Measurements from ENCODE around the gene PDIA5.

Gene PDIA5

DNA sequence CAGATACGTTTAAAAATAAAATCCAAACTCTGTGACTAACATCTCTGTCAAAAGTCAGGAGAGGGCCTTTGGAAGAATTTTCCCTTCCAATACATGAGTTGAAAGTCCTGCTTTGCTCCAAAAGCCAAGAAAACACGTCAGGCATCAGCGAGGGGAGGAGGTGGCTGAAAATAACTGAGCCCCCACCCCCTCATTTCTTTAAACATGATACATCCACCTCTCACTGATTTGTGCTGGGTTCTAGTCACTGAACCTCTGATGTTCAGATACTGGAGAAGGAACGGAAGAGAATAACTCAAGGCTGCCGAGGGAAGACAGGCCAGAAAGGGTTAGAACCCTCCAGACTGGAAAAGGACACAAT lies 29.8 kb upstream of the PDIA5 start:
- TF ChIP-seq, protein P1, sequence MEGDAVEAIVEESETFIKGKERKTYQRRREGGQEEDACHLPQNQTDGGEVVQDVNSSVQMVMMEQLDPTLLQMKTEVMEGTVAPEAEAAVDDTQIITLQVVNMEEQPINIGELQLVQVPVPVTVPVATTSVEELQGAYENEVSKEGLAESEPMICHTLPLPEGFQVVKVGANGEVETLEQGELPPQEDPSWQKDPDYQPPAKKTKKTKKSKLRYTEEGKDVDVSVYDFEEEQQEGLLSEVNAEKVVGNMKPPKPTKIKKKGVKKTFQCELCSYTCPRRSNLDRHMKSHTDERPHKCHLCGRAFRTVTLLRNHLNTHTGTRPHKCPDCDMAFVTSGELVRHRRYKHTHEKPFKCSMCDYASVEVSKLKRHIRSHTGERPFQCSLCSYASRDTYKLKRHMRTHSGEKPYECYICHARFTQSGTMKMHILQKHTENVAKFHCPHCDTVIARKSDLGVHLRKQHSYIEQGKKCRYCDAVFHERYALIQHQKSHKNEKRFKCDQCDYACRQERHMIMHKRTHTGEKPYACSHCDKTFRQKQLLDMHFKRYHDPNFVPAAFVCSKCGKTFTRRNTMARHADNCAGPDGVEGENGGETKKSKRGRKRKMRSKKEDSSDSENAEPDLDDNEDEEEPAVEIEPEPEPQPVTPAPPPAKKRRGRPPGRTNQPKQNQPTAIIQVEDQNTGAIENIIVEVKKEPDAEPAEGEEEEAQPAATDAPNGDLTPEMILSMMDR (IDR thresholded peaks at IDR 0.05; ENCODE audit: unreplicated experiment in 3 of 3) = no peak
- H3K4me1 Mint-ChIP-seq = peaks cover 3% of the 10 kb centered on the region
- H3K4me3 Mint-ChIP-seq = no peak overlapping the region
- H3K27me3 Mint-ChIP-seq (ENCODE audit: low read depth) = peaks cover 8% of the 10 kb centered on the region
- no peak overlapping the region for H3K27ac Mint-ChIP-seq
- H3K36me3 Mint-ChIP-seq (ENCODE audit: low read depth) = no peaks in the 10 kb centered on the region
- no peaks in the 10 kb centered on the region for H3K9me3 Mint-ChIP-seq

DNA sequence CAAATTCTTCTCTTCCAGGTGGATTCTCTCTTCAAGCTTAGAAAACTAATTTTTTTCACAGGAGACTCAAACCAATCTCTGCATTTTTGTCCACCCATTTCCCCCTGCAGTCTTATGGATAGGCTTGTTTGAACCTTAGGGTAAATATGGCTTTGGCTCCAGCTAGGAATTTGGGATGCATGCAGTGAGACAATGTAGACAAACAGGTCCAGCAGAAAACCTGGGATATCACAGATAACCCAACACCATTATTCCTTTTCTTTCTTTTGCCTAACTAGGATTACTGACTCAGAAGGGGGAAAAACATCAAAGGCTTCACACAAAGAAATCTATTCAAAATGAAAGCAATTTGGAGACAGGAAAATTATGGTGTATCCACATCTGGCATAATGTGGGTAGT lies 28.1 kb upstream of the PDIA5 start:
- TF ChIP-seq, protein P1 (IDR thresholded peaks at IDR 0.05; ENCODE audit: unreplicated experiment in 3 of 3) = no peak
- Mint-ChIP-seq H3K27me3 (ENCODE audit: low read depth) (peaks cover 8% of the 10 kb centered on the region), H3K36me3 (ENCODE audit: low read depth) (no peaks in the 10 kb centered on the region), H3K9me3 (no peaks in the 10 kb centered on the region), H3K27ac (no peak overlapping the region), H3K4me3 (no peak overlapping the region), H3K4me1 (peaks cover 3% of the 10 kb centered on the region)

DNA sequence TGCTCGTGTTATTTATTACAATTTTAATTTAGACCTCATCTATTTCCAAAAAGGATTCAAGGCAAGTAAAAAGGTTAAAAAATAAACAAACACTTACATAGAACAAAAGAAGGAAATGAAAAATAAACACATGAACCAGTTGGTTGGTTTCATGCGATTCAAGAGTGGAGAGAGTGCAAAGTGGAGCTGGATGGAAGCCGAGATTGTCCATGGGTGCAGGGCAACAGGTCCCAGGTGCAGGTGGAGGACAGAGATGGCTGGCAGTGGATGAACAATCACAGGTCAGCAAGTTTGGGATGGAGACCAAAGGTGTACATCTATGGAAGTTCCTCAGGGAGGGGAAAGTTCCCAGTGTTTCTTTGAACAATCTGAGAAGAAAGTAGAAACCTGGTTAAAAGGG lies 27.6 kb upstream of the PDIA5 start:
- Mint-ChIP-seq H3K27me3 (ENCODE audit: low read depth) (peaks cover 8% of the 10 kb centered on the region), H3K4me3 (no peak overlapping the region), H3K36me3 (ENCODE audit: low read depth) (no peaks in the 10 kb centered on the region), H3K27ac (no peak overlapping the region), H3K9me3 (no peaks in the 10 kb centered on the region), H3K4me1 (peaks cover 3% of the 10 kb centered on the region)
- TF ChIP-seq, protein P1 (IDR thresholded peaks at IDR 0.05; ENCODE audit: unreplicated experiment in 3 of 3) = no peak

DNA sequence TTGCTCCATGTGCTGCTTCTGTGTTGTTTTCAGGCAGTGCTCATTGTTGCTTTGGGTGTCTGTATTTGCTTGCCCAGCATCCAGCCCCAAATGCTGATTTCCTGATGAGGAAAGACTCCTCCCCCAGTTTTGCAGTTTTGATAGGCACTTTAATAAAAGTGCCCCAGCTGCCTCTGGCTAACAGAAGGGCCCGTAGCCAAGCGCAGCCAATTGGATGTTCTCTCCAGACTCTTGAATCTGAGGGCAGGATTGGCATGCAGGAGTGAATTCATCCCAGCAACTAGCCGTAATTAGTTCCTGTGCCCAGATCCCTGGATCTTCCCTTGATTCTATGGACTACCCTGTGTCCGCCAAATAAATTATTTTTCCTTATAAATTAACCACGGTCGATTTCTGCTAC lies 24.4 kb upstream of the PDIA5 start:
- TF ChIP-seq, protein P1 (IDR thresholded peaks at IDR 0.05; ENCODE audit: unreplicated experiment in 3 of 3) = no peak
- no peak overlapping the region for H3K4me3 Mint-ChIP-seq
- H3K27me3 Mint-ChIP-seq (ENCODE audit: low read depth) = peaks cover 10% of the 10 kb centered on the region
- no peaks in the 10 kb centered on the region for H3K36me3 Mint-ChIP-seq (ENCODE audit: low read depth)
- H3K27ac Mint-ChIP-seq = no peak overlapping the region
- no peaks in the 10 kb centered on the region for H3K9me3 Mint-ChIP-seq
- no peaks in the 10 kb centered on the region for H3K4me1 Mint-ChIP-seq

DNA sequence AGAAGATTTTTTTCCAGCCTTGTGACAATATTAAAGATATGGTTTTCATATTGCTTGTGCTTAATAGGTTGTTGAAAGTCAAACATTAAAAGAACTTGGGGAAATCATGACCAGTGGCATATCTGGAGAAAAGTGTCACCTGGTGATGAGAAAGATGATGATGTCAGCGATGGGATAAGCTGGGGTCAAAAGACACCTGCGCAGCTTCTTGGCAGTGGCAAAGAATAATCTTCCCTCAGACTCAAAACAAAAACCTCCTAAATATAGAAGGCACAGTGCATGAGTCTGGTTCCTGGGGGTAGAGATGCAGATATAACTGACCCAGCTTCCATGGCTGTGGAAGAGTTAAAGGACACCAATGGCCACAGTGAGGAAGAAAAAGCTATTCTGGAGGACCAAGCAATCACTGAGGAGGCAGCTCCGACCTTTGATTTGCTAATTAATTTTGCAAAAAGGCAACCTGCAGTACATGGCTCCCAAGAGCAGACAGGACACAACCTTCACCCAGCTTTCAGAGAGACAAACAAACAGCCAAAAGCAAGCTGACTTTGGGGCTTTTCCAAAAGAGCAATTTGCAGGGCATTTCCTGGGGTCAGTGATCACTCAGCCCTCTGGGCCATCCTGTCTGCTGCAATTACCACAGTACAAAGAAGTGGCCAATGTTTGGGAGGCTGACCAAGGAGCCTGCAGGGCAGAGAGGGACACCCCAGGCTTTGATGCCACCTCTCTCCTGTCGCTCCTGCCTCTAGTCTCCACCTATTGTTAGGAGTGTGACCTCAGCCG lies 21.7 kb upstream of the PDIA5 start:
- TF ChIP-seq, protein P1 (IDR thresholded peaks at IDR 0.05; ENCODE audit: unreplicated experiment in 3 of 3) = no peak
- Mint-ChIP-seq H3K36me3 (ENCODE audit: low read depth) (no peaks in the 10 kb centered on the region), H3K9me3 (no peaks in the 10 kb centered on the region), H3K4me1 (no peaks in the 10 kb centered on the region), H3K27ac (no peak overlapping the region), H3K4me3 (no peak overlapping the region), H3K27me3 (ENCODE audit: low read depth) (peaks cover 11% of the 10 kb centered on the region)

Data from nephron (organoid).